Activated naive CD8-positive, alpha-beta T cell (primary cell): ENCODE measurements around the gene CTDSP2.
A peak's percentile ranks its signal among the peaks of the same experiment; 100 is the strongest.

Experiments used
- H3K27ac Mint-ChIP-seq: one replicate; pipeline ENCODE4 v1.8.0; 2021; ENCODE audit warnings: mixed read lengths
- H3K27me3 Mint-ChIP-seq: one replicate; pipeline ENCODE4 v1.8.0; 2021; ENCODE audit warnings: mixed read lengths
- H3K36me3 Mint-ChIP-seq: one replicate; pipeline ENCODE4 v1.8.0; 2021; ENCODE audit warnings: mixed read lengths
- H3K4me1 Mint-ChIP-seq: one replicate; pipeline ENCODE4 v1.8.0; 2021; ENCODE audit warnings: low read depth, mixed read lengths
- H3K4me3 Mint-ChIP-seq: one replicate; pipeline ENCODE4 v1.8.0; 2021; ENCODE audit warnings: mild to moderate bottlenecking, mixed read lengths
- H3K9me3 Mint-ChIP-seq: one replicate; pipeline ENCODE4 v1.8.0; 2021; ENCODE audit warnings: low read depth, mixed read lengths

The CTDSP2 gene

GRCh38 chr12:57846577-57847319 lies at the start of gene CTDSP2:
TSS of gene CTDSP2 (minus strand) at chr12:57846729. CDS start at chr12:57846435, 294 bp downstream.
- H3K27ac Mint-ChIP-seq: peak within 1 kb of the TSS; percentile 86
- H3K9me3 Mint-ChIP-seq: no peaks in the 10 kb centered on the region
- H3K27me3 Mint-ChIP-seq: no peaks in the 10 kb centered on the region
- H3K36me3 Mint-ChIP-seq: no peaks in the 10 kb centered on the region
- H3K4me1 Mint-ChIP-seq: peaks cover 50% of the 10 kb centered on the region
- peak within 1 kb of the TSS; percentile 81 for H3K4me3 Mint-ChIP-seq

GRCh38 chr12:57896115-57896433 lies 49.5 kb upstream of the CTDSP2 start:
- H3K4me1 Mint-ChIP-seq: peaks cover 56% of the 10 kb centered on the region
- H3K9me3 Mint-ChIP-seq: no peaks in the 10 kb centered on the region
- H3K27me3 Mint-ChIP-seq: peaks cover 3% of the 10 kb centered on the region
- H3K4me3 Mint-ChIP-seq: peak overlapping the region; percentile 81
- H3K36me3 Mint-ChIP-seq: no peaks in the 10 kb centered on the region
- H3K27ac Mint-ChIP-seq: peak overlapping the region; percentile 81

GRCh38 chr12:57895389-57896114 lies 49.0 kb upstream of the CTDSP2 start:
- H3K4me3 Mint-ChIP-seq: peak overlapping the region; percentile 81

GRCh38 chr12:57894399-57895292 lies 48.1 kb upstream of the CTDSP2 start:
- H3K4me3 Mint-ChIP-seq: no peak overlapping the region
- H3K27ac Mint-ChIP-seq: peak overlapping the region; percentile 85

More at GRCh38 chr12:57895389-57896114, 49.0 kb upstream of the CTDSP2 start:
- peak overlapping the region; percentile 81 for H3K27ac Mint-ChIP-seq
- no peaks in the 10 kb centered on the region for H3K36me3 Mint-ChIP-seq
- no peaks in the 10 kb centered on the region for H3K9me3 Mint-ChIP-seq
- H3K4me1 Mint-ChIP-seq: peaks cover 55% of the 10 kb centered on the region
- peaks cover 3% of the 10 kb centered on the region for H3K27me3 Mint-ChIP-seq

GRCh38 chr12:57893431-57894353 lies 47.2 kb upstream of the CTDSP2 start:
- no peaks in the 10 kb centered on the region for H3K9me3 Mint-ChIP-seq
- no peak overlapping the region for H3K4me3 Mint-ChIP-seq
- no peaks in the 10 kb centered on the region for H3K36me3 Mint-ChIP-seq
- H3K27ac Mint-ChIP-seq: no peak overlapping the region
- H3K27me3 Mint-ChIP-seq: peaks cover 3% of the 10 kb centered on the region
- peaks cover 40% of the 10 kb centered on the region for H3K4me1 Mint-ChIP-seq

More at GRCh38 chr12:57894399-57895292, 48.1 kb upstream of the CTDSP2 start:
- Mint-ChIP-seq H3K36me3 (no peaks in the 10 kb centered on the region), H3K4me1 (peaks cover 50% of the 10 kb centered on the region), H3K9me3 (no peaks in the 10 kb centered on the region), H3K27me3 (peaks cover 3% of the 10 kb centered on the region)

GRCh38 chr12:57892232-57892972 lies 45.9 kb upstream of the CTDSP2 start:
- Mint-ChIP-seq H3K36me3 (no peaks in the 10 kb centered on the region), H3K4me3 (no peak overlapping the region), H3K27ac (no peak overlapping the region), H3K4me1 (peaks cover 35% of the 10 kb centered on the region), H3K9me3 (no peaks in the 10 kb centered on the region), H3K27me3 (peaks cover 3% of the 10 kb centered on the region)

GRCh38 chr12:57891542-57892228 lies 45.2 kb upstream of the CTDSP2 start:
- H3K27ac Mint-ChIP-seq: no peak overlapping the region
- no peaks in the 10 kb centered on the region for H3K36me3 Mint-ChIP-seq
- peaks cover 3% of the 10 kb centered on the region for H3K27me3 Mint-ChIP-seq
- H3K4me1 Mint-ChIP-seq: peaks cover 28% of the 10 kb centered on the region
- H3K4me3 Mint-ChIP-seq: no peak overlapping the region
- H3K9me3 Mint-ChIP-seq: no peaks in the 10 kb centered on the region

GRCh38 chr12:57890191-57891115 lies 43.9 kb upstream of the CTDSP2 start:
- Mint-ChIP-seq H3K27ac (peak overlapping the region; percentile 10), H3K9me3 (no peaks in the 10 kb centered on the region), H3K27me3 (peaks cover 3% of the 10 kb centered on the region), H3K4me1 (peaks cover 20% of the 10 kb centered on the region), H3K4me3 (no peak overlapping the region), H3K36me3 (no peaks in the 10 kb centered on the region)

GRCh38 chr12:57889500-57889989 lies 43.0 kb upstream of the CTDSP2 start:
- Mint-ChIP-seq H3K27me3 (peaks cover 3% of the 10 kb centered on the region), H3K4me1 (peaks cover 11% of the 10 kb centered on the region), H3K36me3 (no peaks in the 10 kb centered on the region), H3K27ac (no peak overlapping the region), H3K9me3 (no peaks in the 10 kb centered on the region), H3K4me3 (no peak overlapping the region)

- Mint-ChIP-seq H3K36me3 (no peaks in the 10 kb centered on the region), H3K27ac (no peak overlapping the region)
Observed at GRCh38 chr12:57888409-57889157, 42.1 kb upstream of the CTDSP2 start.

GRCh38 chr12:57887631-57888408 lies 41.3 kb upstream of the CTDSP2 start:
- H3K4me3 Mint-ChIP-seq: no peak overlapping the region
- H3K27ac Mint-ChIP-seq: no peak overlapping the region
- peaks cover 8% of the 10 kb centered on the region for H3K4me1 Mint-ChIP-seq
- H3K9me3 Mint-ChIP-seq: no peaks in the 10 kb centered on the region
- H3K27me3 Mint-ChIP-seq: peaks cover 3% of the 10 kb centered on the region
- H3K36me3 Mint-ChIP-seq: no peaks in the 10 kb centered on the region

More at GRCh38 chr12:57888409-57889157, 42.1 kb upstream of the CTDSP2 start:
- Mint-ChIP-seq H3K4me1 (peaks cover 8% of the 10 kb centered on the region), H3K27me3 (peaks cover 3% of the 10 kb centered on the region), H3K9me3 (no peaks in the 10 kb centered on the region), H3K4me3 (no peak overlapping the region)
